ENCODE data around the gene TRDMT1.

- TF ChIP-seq CTCF (conservative IDR thresholded peaks at IDR 0.05; ENCODE audit: low read length) (no peak), EZH2phosphoT487 (IDR thresholded peaks at IDR 0.05; ENCODE audit: borderline replicate concordance, low read depth, low read length) (no peak)
These were observed 20.4 kb downstream of the TRDMT1 start for GRCh38 chr10:17181110-17181509.
